ENCODE measurements around the gene DYSF.

Gene DYSF

DNA sequence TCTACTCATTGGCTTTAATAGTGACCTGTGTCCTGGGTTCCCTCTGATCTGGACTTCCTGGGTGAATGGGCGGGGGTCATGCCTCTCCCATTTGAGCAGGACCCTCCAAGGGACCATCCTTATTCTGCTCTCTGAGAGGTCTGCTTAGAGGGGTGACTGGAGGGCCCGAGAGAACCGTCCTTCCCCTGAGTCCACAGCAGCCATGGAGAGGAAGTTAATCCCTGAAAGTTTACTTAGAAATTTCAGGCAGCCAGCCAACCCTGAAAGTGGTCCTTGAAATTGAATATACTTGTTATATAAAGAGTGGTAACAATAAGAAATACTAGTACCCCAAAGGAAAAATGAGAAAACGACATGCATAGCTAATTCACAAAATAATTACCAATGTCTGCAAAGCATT is 226.1 kb downstream of the DYSF start:
- no peak for DNase-seq

DNA sequence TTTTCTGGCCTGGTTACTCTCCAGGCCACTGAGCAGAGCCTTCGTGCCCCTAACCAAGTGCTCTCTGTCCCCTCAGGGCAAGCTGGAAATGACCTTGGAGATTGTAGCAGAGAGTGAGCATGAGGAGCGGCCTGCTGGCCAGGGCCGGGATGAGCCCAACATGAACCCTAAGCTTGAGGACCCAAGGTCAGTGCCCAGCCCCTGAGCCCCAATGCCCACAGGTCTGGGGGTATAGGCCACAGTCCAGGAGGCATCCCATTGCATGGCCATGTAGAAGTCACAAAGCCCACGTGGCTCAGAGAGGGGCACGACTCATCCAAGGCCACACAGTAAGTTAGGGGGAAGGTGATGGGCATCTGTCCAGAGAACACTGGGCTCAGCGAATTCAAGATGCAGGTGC is 227.6 kb downstream of the DYSF start:
- no peak for DNase-seq

DNA sequence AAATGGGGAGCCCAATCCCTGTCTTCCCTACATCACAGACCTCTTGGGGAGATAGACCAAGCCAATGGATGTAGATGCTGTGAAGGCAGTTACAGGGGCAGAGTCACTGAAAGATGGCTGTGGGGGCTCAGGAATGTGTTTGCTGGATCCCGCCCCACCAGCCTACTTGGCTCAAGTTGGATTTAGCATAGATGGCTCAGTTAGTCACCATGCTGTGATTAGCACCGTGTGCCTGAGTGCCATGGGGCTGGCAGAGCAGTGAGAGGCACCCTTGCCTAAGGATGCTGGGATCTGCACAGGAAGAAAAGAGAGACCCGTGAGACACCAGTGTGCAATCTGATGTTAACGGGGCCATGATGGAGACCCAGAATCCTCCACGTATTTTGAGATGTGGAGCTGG is 228.3 kb downstream of the DYSF start:
- DNase-seq: no peak

DNA sequence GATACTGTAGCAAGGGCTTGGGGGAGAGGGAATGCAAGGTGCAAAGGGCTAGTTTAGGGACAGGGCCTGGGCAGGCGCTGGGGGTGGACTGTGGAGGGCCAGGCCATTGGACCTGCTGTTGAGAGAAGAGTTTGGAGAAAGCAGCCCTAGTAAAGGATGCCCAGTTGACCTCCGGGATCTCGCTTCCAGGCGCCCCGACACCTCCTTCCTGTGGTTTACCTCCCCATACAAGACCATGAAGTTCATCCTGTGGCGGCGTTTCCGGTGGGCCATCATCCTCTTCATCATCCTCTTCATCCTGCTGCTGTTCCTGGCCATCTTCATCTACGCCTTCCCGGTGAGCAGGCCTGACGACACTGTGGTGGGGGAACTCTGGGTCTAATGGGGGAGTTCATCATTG is 229.0 kb downstream of the DYSF start:
- DNase-seq: no peak

DNA sequence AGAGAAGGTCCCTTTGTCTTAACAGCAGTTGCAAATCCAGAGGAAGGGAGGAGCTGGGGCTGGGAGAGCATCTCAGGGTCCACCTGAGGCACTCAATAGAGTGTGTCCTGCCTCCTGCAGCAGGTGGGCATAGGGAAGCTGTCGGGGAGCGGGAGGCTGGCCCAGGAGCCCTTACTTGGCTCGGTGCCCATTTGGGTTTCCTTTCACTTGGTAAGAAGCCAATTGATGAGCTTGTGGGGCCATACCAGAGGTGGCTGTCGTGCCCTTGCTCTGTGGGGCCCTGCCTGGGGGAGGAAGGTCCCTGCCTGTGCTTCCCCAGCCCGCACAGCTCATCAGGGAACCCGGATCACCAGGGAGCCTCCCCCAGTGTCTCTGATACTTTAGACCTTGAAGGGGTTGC is 229.7 kb downstream of the DYSF start:
- no peak for DNase-seq

DNA sequence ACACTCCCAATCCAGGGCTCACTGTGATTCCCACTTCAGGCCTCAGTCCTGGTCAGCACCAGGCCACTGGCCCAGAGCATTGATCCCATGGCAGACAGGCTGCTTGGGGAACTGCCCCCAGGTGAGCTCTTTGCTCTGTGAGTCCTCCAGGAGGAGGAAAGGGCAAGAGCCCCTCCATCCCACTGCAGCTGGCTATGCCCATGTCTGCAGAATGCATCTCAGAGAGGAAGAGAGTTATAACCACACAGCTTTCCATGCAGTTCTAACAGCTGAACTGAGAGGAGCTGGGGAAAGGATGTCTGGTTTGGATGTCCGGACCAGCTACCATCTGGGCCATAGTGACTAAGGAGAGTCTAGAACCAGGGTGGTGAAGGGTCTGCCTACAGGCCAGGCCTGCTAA is 230.3 kb downstream of the DYSF start:
- no peak for DNase-seq

DNA sequence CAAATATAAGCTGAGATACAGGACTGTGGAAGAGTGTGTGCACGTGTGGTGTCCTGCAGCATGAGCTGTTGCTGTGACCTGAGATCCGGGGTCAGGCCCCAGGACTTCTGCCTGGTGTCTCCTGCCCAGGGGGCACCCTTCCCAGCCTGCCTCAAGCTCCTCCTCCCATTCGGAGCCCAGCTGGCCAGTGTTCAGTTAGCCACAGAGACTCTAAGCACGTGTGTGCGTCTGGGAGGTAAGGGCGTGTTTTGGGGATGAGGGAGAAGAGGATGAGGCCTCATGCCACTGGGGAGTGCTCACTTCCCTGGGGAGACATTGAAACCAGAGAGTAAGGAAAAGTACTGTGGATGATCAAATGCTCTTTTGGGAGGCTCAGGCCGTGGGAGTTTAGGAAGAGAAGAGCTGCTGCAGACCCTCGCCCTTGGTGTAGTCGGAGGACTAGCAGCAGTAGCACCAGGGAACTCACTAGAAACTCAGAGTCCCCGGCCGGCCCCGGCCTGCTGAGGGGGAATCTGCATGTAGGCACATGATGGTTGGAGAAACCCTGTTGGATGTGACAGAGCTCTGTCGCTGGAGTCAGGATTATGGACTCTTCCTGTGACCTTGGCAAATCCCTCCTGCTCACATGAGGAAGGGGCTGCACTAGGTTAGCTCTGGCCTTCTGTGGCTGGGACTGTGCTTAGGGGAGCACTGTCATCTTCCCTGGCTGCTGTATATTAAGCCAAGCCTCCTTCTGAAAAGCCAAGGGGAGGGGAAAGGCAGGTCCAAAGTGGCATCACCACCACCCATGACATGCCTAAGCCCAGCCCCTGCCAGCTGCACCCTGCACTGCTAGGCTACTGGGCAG is 231.1 kb downstream of the DYSF start:
- no peak for DNase-seq

DNA sequence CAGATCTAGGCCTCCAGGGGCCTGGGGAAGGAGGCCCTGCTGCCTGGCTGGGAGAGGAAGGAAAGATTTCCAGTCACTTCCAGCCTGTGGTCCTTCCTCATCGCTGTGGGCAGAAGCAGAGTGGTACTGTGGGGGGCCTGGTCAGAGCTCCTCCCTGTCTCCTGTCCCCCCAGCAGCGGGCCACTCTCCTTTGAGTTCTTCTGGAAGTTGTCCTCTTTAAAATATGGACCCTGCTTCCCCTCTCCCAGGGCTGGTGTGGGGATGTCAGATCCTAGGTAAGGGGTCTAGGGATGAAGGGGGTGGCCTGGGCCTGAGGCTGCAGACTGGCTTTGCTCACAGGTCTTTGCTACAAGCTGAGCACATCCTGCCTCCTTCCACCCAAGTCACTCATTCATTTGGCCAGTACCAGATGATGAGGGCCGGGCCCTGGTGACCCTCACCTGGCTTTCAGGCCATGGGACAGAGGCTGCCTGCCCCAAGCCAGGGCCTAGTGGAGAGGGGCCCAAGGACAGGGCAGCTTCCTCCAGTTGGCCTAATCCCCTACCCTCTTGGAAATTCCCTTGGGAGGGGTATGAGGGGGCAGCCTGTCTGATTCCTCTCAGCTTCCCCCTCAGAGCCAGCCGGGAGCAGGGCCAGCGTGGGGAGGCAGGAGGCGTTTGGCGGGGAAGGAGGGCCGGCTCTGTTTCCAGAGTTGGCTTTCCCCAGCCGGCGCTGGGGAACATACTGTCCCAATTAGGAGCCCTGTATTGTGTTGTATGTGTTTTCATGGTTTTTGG is 231.9 kb downstream of the DYSF start:
- no peak for DNase-seq

DNA sequence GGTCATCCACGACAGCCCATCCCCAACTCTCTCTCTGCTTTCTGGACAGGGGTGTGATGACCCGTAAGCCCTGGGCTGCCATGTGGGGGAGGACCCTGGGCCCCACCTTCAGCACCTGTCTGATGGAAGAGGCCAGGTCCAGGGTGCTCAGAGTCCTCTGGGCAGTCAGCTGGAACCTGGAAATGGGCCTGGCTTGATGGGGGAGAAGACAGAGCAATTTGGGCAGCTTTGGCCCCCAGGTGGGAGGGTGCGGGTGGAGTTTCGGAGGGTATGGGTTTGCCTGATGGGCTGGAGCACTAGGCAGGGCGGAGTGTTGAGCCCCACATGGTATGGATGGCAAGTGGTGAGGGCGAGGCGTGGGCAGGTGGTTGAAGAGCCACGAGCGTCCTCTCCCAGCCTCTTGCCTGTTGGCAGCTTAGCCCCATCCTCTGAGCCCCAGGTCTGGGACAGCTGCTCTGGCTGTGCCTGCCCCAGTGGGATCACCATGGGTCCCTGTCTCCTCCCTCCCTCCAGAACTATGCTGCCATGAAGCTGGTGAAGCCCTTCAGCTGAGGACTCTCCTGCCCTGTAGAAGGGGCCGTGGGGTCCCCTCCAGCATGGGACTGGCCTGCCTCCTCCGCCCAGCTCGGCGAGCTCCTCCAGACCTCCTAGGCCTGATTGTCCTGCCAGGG is 232.7 kb downstream of the DYSF start:
- no peak for DNase-seq

DNA sequence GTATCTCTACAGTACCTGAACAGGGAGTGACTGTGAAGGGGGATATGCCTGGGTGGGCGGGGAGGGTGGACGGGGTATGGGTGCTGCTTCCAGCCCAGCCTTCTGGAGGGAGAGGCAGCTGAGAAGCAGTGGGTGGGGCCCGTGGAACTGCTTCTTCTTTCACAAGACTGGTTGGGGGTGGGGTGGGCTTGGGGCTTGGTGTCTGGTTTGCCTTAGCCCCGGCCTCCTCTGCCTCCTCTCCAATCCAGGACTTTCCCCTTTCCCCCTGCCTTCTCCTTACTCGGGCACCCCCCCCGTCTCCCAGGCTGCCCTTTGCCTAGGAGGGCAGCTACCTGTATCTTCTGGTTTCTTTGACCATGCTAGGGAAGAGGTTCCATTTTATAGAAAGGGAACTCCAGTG is 233.4 kb downstream of the DYSF start:
- DNase-seq: no peak

DNA sequence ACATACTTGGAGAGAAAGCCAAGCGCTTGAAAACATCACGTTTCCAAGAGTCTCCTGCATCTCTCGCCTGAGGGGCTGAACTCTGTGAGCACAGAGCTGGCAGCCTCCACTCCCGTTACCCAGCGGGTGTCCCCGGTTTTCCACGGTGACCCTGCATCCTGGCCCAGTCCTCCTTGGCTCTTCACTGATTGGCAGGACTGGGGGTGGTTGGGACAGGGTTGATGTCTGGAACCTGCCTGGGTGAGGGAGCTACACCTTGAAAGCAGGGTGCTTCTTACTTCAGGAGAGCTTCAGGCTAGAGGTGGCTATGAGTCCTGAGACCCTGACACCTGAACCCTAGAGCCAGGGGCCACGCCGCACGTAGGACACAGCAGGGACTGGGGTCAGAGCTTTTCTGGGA is 234.1 kb downstream of the DYSF start:
- no peak for DNase-seq

DNA sequence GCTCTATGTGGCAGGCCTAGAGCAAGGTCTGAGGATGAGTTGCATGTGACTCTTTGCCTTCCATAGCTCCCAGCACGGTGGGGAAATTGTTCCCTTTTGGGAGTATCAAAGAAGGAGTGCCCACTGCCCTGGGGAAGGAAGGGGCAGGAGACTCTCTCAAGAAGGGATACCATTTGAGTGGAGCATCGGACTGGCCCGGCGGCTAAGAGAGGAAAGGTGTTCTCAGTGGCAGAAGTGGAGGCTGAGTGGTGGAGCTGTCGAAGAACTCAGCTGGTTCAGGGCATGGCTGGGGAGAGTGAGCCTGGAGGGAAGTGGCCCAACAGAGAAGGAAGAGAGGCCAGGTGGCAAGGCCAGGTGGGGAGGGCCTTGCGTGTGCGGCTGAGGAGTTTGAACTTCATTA is 235.2 kb downstream of the DYSF start:
- no peak for DNase-seq

DNA sequence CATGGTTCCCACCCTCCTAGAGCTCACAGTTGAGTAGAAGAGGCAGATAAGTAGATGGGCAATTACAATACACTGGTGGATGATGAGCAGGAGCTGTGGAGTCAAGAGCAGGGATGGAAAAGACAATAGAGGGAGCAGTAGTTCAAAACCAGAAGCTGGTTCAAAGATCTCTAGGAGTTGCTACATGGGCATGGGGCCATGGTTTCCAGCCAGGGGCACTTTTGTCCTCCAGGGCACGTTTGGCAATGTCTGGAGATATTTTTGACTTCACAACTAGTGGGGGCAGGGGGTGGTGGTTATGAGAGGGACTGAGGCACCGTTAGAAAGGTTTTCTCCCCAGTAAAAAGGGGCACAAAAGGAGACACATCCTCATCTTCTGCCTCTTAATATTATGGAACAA is 236.0 kb downstream of the DYSF start:
- no peak for DNase-seq

DNA sequence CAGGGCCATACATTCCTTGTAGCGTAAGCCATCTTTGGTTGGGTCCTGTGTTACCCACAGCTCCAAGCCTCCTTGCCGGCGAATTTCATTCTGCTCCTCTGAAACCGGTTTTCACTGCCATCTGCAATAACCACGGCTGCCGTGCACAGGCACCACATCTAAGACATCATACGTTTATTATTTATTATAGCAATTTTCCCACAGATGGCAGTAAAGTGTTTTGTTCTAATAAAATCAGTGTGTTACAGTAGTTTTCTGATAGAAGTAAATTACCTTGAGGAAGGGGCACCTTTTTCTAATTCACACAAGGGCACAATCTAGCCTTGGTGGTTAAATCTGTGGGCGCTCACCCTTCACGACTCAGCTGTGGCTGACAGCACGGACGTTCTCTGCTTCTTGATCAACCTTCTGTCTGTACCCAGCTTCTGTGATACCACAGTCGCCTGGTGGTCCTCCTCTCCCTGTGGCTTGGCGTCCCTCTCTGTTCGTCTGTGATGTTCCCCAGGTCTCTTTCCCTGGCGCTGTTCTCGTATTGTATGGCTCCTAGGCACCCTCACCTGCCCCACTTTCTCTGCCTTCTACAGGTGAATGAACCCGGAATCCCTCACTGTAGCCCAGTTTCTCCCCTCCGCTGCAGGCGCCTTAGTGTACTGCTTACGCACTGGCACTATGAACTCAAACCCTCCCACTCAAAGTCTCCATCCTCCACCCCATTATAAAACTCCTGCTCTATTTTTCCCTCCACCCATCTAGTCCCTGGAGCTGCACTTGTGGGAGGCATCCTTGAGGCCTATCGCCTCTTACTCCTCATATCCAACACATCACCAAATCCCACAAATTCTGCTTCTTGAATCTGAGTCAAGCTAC is 236.8 kb downstream of the DYSF start:
- no peak for DNase-seq

DNA sequence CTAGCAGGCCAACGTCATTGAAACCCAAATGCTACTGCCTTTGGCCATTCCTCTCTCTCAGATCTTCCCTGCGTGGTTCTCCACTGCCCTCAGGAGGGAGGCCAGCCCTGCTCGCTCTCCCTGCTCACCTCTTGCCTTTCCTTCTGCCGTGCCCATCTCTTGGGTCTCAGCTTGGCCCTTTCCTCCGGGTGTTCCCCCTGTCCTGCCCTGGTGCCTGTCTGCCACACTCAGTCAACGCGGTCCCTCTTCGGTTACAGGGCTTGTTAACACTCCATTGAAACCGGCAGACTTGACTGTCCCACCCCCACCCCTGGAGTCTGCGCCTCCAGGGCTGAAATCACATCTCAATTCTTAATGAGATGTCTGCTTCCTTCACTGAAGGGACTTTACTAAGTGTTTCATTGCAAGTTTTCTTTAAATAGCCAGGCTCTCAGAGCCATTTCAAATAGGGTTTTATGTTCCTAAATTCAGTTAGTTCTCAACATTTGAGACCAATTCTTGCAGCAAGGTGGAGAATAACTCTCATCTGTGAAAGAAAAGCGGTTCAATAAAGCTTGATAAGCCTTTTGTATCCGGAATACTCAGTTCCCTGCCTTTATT is 237.6 kb downstream of the DYSF start:
- DNase-seq: no peak

DNA sequence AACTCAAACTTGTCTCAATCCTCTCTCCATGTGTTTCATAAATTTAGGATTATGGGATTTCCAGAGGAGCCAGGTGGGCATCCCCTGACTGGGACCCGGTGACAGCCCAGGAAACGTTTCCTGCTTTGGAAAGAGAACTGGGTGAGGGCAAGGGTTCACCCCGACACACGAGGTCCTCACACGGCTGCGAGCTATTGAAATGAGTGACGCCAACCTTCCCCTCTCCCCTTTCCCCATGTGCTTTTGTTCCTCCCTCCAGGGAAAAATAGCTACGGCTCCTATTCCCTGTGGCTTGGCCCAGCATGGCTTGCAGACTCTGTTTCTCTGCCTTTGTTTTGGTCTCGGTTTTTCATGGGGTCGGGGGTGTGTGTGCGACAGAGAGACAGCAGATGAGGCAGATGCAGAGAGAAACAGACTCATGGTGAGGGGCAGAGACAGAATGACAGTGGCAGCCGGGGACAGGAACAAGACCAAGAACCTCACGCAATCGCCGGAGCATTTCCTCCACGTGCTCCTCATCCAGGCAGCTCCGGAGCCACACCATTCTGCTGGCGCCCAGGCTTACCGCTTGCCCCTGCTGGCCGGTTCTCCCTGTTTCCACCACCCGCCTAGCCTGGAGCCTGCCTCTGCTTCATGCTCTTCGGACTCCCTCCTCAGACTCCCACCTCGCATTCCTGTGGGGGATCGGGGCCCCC is 238.5 kb downstream of the DYSF start:
- no peak for DNase-seq

DNA sequence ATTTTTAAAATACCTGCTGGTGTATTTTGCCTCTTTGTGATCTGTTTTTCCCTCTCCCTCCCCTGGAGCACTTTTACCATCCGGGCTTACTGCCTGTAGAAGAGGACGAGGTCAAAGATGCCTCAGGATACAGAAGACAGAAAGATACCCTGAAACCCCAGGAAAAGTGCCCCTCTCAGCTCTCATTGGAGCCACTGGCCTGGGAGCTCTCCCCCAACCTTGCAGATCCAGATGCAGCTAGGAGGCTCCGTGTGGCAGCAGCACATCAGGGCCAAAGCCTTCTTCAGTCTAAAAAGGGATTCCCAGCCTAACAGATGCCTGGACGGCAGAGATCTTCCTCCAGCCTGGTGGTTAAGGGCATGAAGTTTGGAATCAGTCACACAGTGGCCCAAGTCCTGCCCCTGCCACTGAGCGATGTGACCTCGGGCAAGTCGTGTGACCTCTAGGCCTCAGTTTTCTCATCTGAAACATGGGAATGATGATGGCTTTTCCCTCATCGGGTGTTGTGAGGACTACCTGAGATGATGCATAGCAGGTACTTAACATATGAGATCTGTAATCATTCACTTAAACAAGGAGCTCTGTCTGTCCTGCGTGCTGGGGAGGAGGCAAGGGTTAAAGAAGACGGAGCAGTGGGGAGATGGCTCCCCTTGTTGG is 239.4 kb downstream of the DYSF start:
- no peak for DNase-seq

DNA sequence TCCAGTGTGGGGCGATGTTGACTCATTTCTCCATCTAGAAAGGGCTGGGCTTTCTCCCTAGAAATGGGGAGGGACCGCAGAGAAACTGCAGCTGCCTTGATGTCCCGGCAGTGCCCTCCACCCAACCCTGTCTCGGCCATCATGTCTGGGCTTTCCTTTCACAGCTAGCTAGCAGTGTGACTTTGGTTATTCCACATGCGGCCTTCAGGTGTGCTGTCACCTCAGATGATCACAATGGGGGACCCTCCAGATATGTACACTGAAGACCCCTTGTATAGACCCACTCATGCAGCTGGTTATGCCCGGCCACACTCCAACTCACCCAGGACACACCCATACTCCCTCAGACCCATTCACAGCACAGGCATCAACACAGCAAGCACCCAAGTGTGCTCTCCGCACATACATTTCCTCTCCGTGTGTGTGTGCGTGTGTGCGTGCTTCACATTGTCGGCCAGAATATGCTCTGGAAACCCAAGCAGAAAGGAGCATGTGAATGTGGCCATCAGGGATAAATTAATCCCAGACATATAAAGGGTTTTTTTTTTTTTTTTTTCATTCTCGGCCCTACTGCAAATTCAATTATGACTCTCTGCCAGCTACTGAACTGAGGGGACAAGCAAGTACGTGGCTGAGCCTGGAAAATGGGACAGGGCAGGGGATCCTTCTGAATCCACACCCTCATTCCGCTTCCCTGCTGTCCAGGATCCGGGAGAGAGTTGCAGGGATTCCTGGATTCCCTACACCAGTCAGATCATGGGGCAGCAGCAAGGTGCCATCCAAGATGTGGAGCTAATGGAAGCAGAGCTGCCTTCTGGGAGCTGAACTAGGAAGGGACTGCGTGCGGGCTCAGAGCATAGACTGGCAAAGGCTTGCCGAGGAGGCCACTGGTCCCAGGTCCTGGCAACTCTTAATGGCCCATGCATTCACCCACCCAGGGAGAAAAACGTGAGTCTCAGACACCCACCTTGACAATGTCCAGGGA is 240.2 kb downstream of the DYSF start:
- no peak for DNase-seq

DNA sequence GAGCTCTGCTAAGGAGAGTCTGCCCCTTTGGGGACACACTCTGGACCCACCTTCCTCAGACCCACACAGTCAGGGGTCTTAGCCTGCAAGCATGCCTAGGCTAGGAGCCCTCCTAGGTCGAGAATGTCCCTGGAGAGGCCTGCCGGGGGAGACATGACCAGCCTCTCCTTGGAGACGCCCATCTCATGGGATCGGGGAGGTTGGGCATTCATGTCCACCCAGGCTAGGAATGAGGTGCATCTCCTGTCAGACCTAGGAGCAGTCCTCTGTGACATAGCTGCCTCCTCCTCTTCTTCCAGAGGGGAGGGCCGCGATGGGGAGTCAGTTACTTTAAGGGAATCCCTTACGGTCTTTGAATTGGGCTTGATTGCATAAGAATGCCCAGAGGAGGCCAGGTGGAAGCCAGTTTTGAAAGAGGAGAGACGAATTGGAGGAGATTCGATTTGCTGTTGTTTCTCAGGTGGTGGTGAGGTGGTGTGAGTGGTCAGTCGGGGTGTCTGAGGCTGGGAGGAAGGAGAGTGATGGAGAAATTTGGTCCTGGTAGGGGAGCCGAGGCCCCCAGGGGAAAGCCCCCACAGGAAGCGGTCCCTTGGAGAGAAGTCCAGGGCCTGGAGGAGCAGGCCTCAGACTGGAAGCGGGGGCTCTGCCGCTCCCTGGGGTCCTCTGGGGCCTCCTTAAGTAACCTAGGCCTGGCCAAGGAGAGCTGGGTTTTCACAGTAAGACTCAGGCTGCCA is 241.3 kb downstream of the DYSF start:
- no peak for DNase-seq

Data from suppressor macrophage (primary cell).